Measurements from ENCODE around the gene CDCA4.
"Not testable (repeated sequence)": the region's sequence is repeated elsewhere in the genome, so short reads cannot be mapped to it uniquely, and the experiment has no call there.

The CDCA4 gene

DNA sequence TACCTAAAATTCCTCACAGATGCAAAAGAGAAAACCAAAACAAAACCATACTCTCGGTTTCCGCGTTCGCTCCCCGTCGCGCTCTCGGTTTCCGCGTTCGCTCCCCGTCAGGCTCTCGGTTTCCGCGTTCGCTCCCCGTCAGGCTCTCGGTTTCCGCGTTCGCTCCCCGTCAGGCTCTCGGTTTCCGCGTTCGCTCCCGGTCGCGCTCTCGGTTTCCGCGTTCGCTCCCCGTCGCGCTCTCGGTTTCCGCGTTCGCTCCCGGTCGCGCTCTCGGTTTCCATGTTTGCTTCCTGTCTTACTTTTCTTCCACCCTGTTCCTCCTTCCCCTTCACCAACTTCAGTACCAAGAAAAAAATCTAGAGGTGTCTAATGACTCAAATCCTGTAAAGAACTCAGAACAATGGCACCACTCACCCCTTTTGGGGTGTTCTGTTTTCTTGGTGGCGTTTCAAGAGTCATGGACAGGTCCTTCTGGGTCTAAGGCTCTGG lies 12.6 kb upstream of the CDCA4 start:
- not testable (repeated sequence) for DNase-seq (ENCODE audit: low spot score)

GRCh38 chr14:105032451-105032901 lies 11.6 kb upstream of the CDCA4 start:
- not testable (repeated sequence) for DNase-seq (ENCODE audit: low spot score)

GRCh38 chr14:105030836-105031396 lies 10.0 kb upstream of the CDCA4 start:
- DNase-seq (ENCODE audit: low spot score) = no peak

DNA sequence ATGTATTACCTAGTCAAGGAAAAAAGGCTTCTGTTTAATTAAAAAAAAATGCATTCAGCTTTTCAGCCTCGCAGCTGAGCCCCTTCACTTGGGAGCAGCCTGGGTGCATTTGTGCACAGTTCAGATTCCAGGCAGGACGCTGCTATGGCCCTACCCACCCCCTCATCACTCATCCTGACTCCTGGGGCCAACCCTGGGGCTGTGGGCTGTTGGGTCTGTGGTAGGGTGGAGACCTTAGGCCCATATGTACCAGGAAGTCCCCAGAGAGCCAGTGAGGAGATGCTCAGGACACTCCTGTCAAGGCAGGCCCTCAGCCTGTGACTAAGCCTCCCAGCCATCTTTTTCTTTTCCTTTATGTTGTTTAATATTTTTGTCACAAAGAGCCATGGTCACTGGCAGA lies 9.3 kb upstream of the CDCA4 start:
- DNase-seq (ENCODE audit: low spot score) = no peak

DNA sequence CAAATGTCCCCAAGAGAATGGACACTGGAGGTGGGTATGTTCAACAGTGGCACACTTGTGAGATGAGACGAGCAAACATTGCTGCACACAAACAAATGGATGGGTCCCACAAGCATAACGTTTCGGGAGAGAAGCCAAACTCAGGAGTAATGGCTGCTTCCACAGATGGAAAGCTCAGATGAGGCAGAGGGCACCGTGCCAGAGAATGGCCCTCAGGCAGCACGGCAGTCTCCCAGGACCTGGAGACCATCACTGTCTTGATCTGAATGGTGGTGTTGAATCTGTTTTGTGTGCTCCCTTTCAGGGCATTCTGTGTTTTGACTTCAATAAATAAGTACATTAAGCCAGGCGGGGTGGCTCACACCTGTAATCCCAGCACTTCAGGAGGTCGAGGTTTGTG lies 8.5 kb upstream of the CDCA4 start:
- no peak for DNase-seq (ENCODE audit: low spot score)

GRCh38 chr14:105028251-105028927 lies 7.5 kb upstream of the CDCA4 start:
- no peak for DNase-seq (ENCODE audit: low spot score)

GRCh38 chr14:105027718-105028117 lies 6.8 kb upstream of the CDCA4 start:
- DNase-seq (ENCODE audit: low spot score) = not testable (repeated sequence)

- no peak for DNase-seq (ENCODE audit: low spot score)
Measured at GRCh38 chr14:105026802-105027563, 6.1 kb upstream of the CDCA4 start.

- DNase-seq (ENCODE audit: low spot score) = no peak
Measured at GRCh38 chr14:105026033-105026785, 5.3 kb upstream of the CDCA4 start.

DNA sequence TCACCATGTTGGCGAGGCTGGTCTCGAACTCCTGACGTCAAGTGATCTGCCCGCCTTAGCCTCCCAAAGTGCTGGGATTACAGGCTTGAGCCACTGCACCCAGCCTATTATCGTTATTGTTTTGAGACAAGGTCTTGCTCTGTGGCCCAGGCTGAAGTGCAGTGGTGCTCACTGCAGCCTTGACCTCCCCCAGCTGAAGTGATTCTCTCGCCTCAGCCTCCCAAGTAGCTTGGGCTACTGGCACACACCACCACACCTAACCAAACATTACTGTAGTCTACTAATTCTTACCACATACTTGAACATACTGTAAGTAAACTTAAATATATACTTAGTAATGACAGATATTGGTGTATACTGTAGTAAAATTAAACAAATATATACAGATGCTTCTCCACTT lies 4.5 kb upstream of the CDCA4 start:
- DNase-seq (ENCODE audit: low spot score) = no peak

DNA sequence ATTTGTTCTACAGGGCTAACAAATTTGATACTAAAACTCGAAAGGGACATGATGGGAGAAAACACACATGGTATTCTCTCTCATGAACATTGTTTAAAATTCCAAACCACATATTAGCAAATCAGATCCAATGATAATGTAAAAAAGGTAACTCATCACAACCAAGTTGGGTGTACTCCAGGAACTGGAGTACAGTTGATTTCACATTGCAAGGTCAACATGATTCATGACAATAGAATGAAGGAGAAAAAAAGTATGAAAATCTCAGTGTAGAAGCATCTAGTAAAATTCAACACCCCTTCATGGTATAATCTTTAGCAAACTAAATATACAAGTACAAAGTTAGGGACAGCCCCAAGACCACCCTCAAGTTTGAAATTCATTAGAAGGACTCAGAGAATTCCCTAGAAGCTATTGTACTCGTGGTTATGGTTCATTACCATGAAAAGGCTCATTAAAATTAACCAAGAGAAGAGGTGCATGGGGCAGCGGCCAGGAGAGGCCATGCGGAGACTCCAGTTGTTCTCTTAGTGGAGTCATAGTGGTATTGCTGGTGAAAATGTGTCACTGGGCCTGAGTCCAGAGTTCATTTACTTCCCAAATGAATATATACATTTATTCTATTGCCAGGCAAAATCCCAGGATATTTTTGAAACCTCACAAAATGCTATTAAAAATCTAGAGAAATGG lies 3.1 kb upstream of the CDCA4 start:
- DNase-seq (ENCODE audit: low spot score) = no peak

GRCh38 chr14:105023144-105023543 lies 2.3 kb upstream of the CDCA4 start:
- DNase-seq (ENCODE audit: low spot score) = no peak

GRCh38 chr14:105022276-105022670 lies 1.4 kb upstream of the CDCA4 start:
- no peak for DNase-seq (ENCODE audit: low spot score)

DNA sequence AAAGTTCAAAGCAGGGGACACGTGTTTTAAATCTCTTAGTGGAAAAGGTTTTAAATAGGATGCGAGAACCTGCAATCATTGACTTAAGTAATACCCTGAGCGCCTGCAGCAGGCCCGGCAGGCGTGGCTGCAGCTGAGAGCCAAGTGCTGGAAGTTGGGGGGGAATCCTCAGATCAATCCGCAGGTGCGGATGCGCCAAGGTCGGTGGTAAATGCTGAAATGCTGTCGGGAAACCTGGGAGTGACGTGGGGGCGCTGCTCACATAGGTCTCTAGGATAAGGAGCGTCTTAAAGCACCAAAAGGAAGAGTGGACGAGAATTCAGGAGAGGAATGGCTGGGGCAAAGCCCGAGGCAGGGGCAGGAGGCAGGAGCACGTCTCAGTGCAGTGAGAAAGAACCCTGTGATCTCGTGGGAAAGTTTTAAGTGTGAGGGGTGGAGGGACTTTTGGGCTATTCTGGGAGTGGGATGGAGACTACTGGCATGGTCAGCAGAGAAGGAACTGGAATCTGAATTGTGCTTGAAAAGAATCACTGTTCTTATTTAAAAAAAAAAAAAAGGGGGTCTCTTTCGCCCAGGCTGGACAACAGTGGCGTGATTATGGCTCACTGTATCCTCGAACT lies 883 bp upstream of the CDCA4 start:
- peak; percentile 52 for DNase-seq (ENCODE audit: low spot score)

GRCh38 chr14:105019861-105020814 lies 745 bp downstream of the CDCA4 start:
- DNase-seq (ENCODE audit: low spot score) = no peak

GRCh38 chr14:105018414-105018813 lies 2.5 kb downstream of the CDCA4 start:
- no peak for DNase-seq (ENCODE audit: low spot score)

- no peak for DNase-seq (ENCODE audit: low spot score)
Measured at GRCh38 chr14:105015905-105016304, 5.0 kb downstream of the CDCA4 start.

GRCh38 chr14:105015242-105015641 lies 5.6 kb downstream of the CDCA4 start:
- no peak for DNase-seq (ENCODE audit: low spot score)

GRCh38 chr14:105014631-105015030 lies 6.3 kb downstream of the CDCA4 start:
- DNase-seq (ENCODE audit: low spot score) = no peak

GRCh38 chr14:105014032-105014431 lies 6.9 kb downstream of the CDCA4 start:
- DNase-seq (ENCODE audit: low spot score) = no peak
